ENCODE results near the gene MYADM.
"Not testable (repeated sequence)": the region's sequence is repeated elsewhere in the genome, so short reads cannot be mapped to it uniquely, and the experiment has no call there.

The MYADM gene

GRCh38 chr19:53868892-53869804 is 1.5 kb downstream of the MYADM start:
- peak; percentile 55 for DNase-seq (ENCODE audit: low spot score)

GRCh38 chr19:53869805-53870484 is 2.3 kb downstream of the MYADM start:
- DNase-seq (ENCODE audit: low spot score): not testable (repeated sequence)

- DNase-seq (ENCODE audit: low spot score): no peak
These were observed 2.8 kb downstream of the MYADM start for GRCh38 chr19:53870485-53870844.

- DNase-seq (ENCODE audit: low spot score): no peak
These were observed 3.8 kb downstream of the MYADM start for GRCh38 chr19:53871454-53871853.

- no peak for DNase-seq (ENCODE audit: low spot score)
These were observed 5.1 kb downstream of the MYADM start for GRCh38 chr19:53872762-53873161.

- no peak for DNase-seq (ENCODE audit: low spot score)
These were observed 6.3 kb downstream of the MYADM start for GRCh38 chr19:53873773-53874605.

GRCh38 chr19:53874606-53874990 is 6.9 kb downstream of the MYADM start:
- no peak for DNase-seq (ENCODE audit: low spot score)

GRCh38 chr19:53875602-53876325 is 8.1 kb downstream of the MYADM start:
- DNase-seq (ENCODE audit: low spot score): no peak

- DNase-seq (ENCODE audit: low spot score): no peak
These were observed 9.1 kb downstream of the MYADM start for GRCh38 chr19:53876651-53877224.

GRCh38 chr19:53877361-53877766 is 9.7 kb downstream of the MYADM start:
- DNase-seq (ENCODE audit: low spot score): no peak

- DNase-seq (ENCODE audit: low spot score): no peak
These were observed 11.1 kb downstream of the MYADM start for GRCh38 chr19:53878776-53879139.

- DNase-seq (ENCODE audit: low spot score): peak; percentile 89
These were observed 11.7 kb downstream of the MYADM start for GRCh38 chr19:53879140-53880081.

- no peak for DNase-seq (ENCODE audit: low spot score)
These were observed 13.2 kb downstream of the MYADM start for GRCh38 chr19:53880711-53881481.

- no peak for DNase-seq (ENCODE audit: low spot score)
These were observed 14.1 kb downstream of the MYADM start, which contains the start of gene PRKCG for GRCh38 chr19:53881482-53882390. TSS of gene PRKCG (plus strand) at chr19:53882197. CDS start at chr19:53882495, 298 bp downstream.

- DNase-seq (ENCODE audit: low spot score): no peak
These were observed 14.8 kb downstream of the MYADM start for GRCh38 chr19:53882391-53883050.

GRCh38 chr19:53883231-53883661 is 15.6 kb downstream of the MYADM start:
- DNase-seq (ENCODE audit: low spot score): no peak

GRCh38 chr19:53883741-53884140 is 16.1 kb downstream of the MYADM start:
- DNase-seq (ENCODE audit: low spot score): no peak

GRCh38 chr19:53884256-53884655 is 16.6 kb downstream of the MYADM start:
- DNase-seq (ENCODE audit: low spot score): no peak

Measured in putamen (tissue), 1 donor.